HG02938 (cell line): ENCODE measurements around the gene GOLGA6L6.
"Not testable (repeated sequence)": the region's sequence is repeated elsewhere in the genome, so short reads cannot be mapped to it uniquely, and the experiment has no call there.

Source experiments
- ATAC-seq: cut with Tn5 transposase; IDR thresholded peaks from one replicate; pipeline ENCODE4 v1.9.1; 2021; ENCODE audit warnings: mild to moderate bottlenecking, moderate library complexity; ENCODE audit not compliant: unreplicated experiment

GOLGA6L6 gene

GRCh38 chr15:20541700-20542099 lies at the start of gene GOLGA6L6:
TSS of gene GOLGA6L6 (minus strand) at chr15:20541800. CDS start at chr15:20541709, 91 bp downstream.
- not testable (repeated sequence) for ATAC-seq

- not testable (repeated sequence) for ATAC-seq
Observed at GRCh38 chr15:20590069-20590468, 48.5 kb upstream of the GOLGA6L6 start.

- not testable (repeated sequence) for ATAC-seq
Observed at GRCh38 chr15:20586821-20587220, 45.2 kb upstream of the GOLGA6L6 start.

GRCh38 chr15:20582726-20583115 lies 41.1 kb upstream of the GOLGA6L6 start:
- ATAC-seq, result not testable (repeated sequence)

GRCh38 chr15:20582109-20582725 lies 40.6 kb upstream of the GOLGA6L6 start:
- ATAC-seq, result not testable (repeated sequence)

GRCh38 chr15:20581261-20582108 lies 39.9 kb upstream of the GOLGA6L6 start:
- not testable (repeated sequence) for ATAC-seq

GRCh38 chr15:20579662-20580061 lies 38.1 kb upstream of the GOLGA6L6 start:
- ATAC-seq, result not testable (repeated sequence)

- not testable (repeated sequence) for ATAC-seq
Observed at GRCh38 chr15:20551289-20551688, 9.7 kb upstream of the GOLGA6L6 start.

- ATAC-seq, result not testable (repeated sequence)
Observed at GRCh38 chr15:20505926-20506658, 35.5 kb downstream of the GOLGA6L6 start.

- not testable (repeated sequence) for ATAC-seq
Observed at GRCh38 chr15:20502839-20503238, 38.8 kb downstream of the GOLGA6L6 start.

- not testable (repeated sequence) for ATAC-seq
Observed at GRCh38 chr15:20501512-20502222, 39.9 kb downstream of the GOLGA6L6 start.

- ATAC-seq, result not testable (repeated sequence)
Observed at GRCh38 chr15:20497781-20498180, 43.8 kb downstream of the GOLGA6L6 start.

GRCh38 chr15:20493035-20493434 lies 48.6 kb downstream of the GOLGA6L6 start:
- not testable (repeated sequence) for ATAC-seq

GRCh38 chr15:20492598-20492997 lies 49.0 kb downstream of the GOLGA6L6 start:
- not testable (repeated sequence) for ATAC-seq

GRCh38 chr15:20489320-20489719 lies 52.3 kb downstream of the GOLGA6L6 start:
- not testable (repeated sequence) for ATAC-seq
